Heart right ventricle (tissue), 16 donors: ENCODE results near the gene LRSAM1. TPM values are rescaled to one million over a fixed set of nuclear protein-coding genes. Genes with fewer than 3 reads are reported as not detected.

Source experiments
- ATAC-seq, 8 donors: fragments of 200-7000 bp; cut with Tn5 transposase; one replicate each; pipeline ENCODE4 v1.9.1; 2020; ENCODE audit warnings: mild to moderate bottlenecking in 8 of 8, moderate library complexity in 8 of 8, moderate number of reproducible peaks in 1 of 8
- DNase-seq, 2 donors: peaks; one replicate each; pipeline ENCODE4 v3.0.0-alpha.2; 2020
- H3K27ac ChIP-seq, 10 donors: fragments of 200-600 bp; sonication (generic) in 2 of 10; one replicate each; pipeline versions ENCODE4 v1.5.0 to v1.8.0; 2020 to 2022; ENCODE audit warnings: mild to moderate bottlenecking in 3 of 10
- H3K27me3 ChIP-seq, 7 donors: fragments of 200-600 bp; one replicate each; pipeline ENCODE4 v1.8.0; 2021 to 2022; ENCODE audit warnings: mild to moderate bottlenecking in 2 of 7
- H3K36me3 ChIP-seq, 9 donors: fragments of 200-600 bp; sonication (generic) in 1 of 9; one replicate each; pipeline versions ENCODE4 v1.5.0 to v1.8.0; 2020 to 2022; ENCODE audit warnings: mild to moderate bottlenecking in 2 of 9
- H3K4me1 ChIP-seq, 9 donors: fragments of 200-600 bp; sonication (generic) in 1 of 9; one replicate each; pipeline versions ENCODE4 v1.5.0 to v1.8.0; 2020 to 2022; ENCODE audit warnings: mild to moderate bottlenecking in 4 of 9
- H3K4me3 ChIP-seq, 10 donors: fragments of 200-600 bp; sonication (generic) in 2 of 10; one replicate each; pipeline versions ENCODE4 v1.5.0 to v1.8.0; 2020 to 2022; ENCODE audit warnings: mild to moderate bottlenecking in 7 of 10, moderate library complexity in 2 of 10
- H3K9me3 ChIP-seq, 11 donors: fragments of 200-600 bp in 10 of 11; sonication (generic) in 2 of 11; one replicate each; pipeline versions ENCODE4 v1.5.0 to v1.8.0; 2013 to 2022; ENCODE audit warnings: mild to moderate bottlenecking in 2 of 11, control low read depth in 1 of 11, moderate library complexity in 1 of 11
- WGBS, 2 donors: extraction: QIAGEN DNeasy Blood & Tissue Kit; methylation state at CpG; one replicate each; pipeline ENCODE4 v1.1.7; 2013; ENCODE audit warnings: inconsistent platforms in 1 of 2; 5-methylcytosine and 5-hydroxymethylcytosine counted together
- intact Hi-C, 10 donors: fragments of 100-400 bp; cut with DNase I; formaldehyde crosslinking; loops; one replicate each; pipeline versions ENCODE4 v1.11.1 to v1.14.2; 2022
- polyA plus RNA-seq, 2 donors: library from polyadenylated mRNA; stranded (reverse); fragments of 200-250 nt; gene quantifications; one replicate each; pipeline ENCODE4 v1.2.3, GENCODE V29; 2013
- total RNA-seq, 10 donors: library from RNA; stranded (reverse); fragmentation: NEBNext Ultra II Directional in 3 of 10; extraction: Animal tissue kit (Norgen Biotek cat#: 25700) in 3 of 10; gene quantifications; one replicate each; pipeline versions ENCODE4 v1.2.1 to v1.2.4, GENCODE V29; 2021 to 2023
- TF ChIP-seq, protein P1 (sequence below), 9 donors: fragments of 200-600 bp; sonication (generic) in 2 of 9; IDR thresholded peaks; one replicate each; pipeline versions ENCODE4 v1.5.0 to v1.8.0; 2021 to 2022; ENCODE audit warnings: antibody characterized with exemption in 9 of 9, mild to moderate bottlenecking in 5 of 9, moderate library complexity in 1 of 9
- donor health status: Arrhythmogenic right ventricular cardiomyopathy.
- donor health status: ischemic (EF 13 %, LVEDD 7.1; RV severe dilation, severe dysfunction).
- donor health status: healthy with polysubstance abuse.
- donor health status: DM: no; HTN: yes; CAD: no.
- donor health status: DM: no; HTN: no; CAD: no.
- donor health status: ischemic (EF 25% LVEDD 6.9; RV normal size, moderate dysfunction).
- donor health status: ischemic (EF 25% LVEDD 5.7; RV mildly dilated, moderate dysfunction).
- donor health status: healthy.
- donor health status: DM: yes; HTN: yes; CAD: no.
- donor health status: Ischemic cardiomyopathy.
- donor health status: ischemic (EF 35%, LVEDD 5.7; RV mildly dilated, moderate dysfunction).
- donor health status: nonischemic (EF 11% LVEDD 7.7; RV severe dilation, severe dysfunction).
- donor health status: DM: yes; HTN: yes; CAD: no.
- donor health status: PGD.
- donor health status: ischemic (EF 29% LVEDD 5.4; RV normal size, mild dysfunction).
- donor health status: nonischemic (EF 23%, LVEDD 6.1; RV moderate dilation, normal function).

Gene LRSAM1
- total and polyA plus RNA-seq, 12 donors, result 21.2 to 59.9 (median 29.5) TPM

- no peaks in the 10 kb centered on the region for H3K27me3 ChIP-seq
- H3K36me3 ChIP-seq, result peaks cover 0 to 84% (median 28%) of the 10 kb centered on the region in 9 donors
- TF ChIP-seq, protein P1, sequence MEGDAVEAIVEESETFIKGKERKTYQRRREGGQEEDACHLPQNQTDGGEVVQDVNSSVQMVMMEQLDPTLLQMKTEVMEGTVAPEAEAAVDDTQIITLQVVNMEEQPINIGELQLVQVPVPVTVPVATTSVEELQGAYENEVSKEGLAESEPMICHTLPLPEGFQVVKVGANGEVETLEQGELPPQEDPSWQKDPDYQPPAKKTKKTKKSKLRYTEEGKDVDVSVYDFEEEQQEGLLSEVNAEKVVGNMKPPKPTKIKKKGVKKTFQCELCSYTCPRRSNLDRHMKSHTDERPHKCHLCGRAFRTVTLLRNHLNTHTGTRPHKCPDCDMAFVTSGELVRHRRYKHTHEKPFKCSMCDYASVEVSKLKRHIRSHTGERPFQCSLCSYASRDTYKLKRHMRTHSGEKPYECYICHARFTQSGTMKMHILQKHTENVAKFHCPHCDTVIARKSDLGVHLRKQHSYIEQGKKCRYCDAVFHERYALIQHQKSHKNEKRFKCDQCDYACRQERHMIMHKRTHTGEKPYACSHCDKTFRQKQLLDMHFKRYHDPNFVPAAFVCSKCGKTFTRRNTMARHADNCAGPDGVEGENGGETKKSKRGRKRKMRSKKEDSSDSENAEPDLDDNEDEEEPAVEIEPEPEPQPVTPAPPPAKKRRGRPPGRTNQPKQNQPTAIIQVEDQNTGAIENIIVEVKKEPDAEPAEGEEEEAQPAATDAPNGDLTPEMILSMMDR (IDR thresholded peaks at IDR 0.05), result no peak
- intact Hi-C loops, result loop anchor here in 3 of 10 donors (5.0 kb wide), 2 partner anchors 40 to 60 kb away; a partner anchor contains a TSS
- no peak for ATAC-seq
- WGBS, 2 donors, result 82 to 85% methylated on average over 29 to 30 of the region's 30 CpGs
- H3K4me1 ChIP-seq, result peaks cover 27 to 92% (median 55%) of the 10 kb centered on the region in 9 donors
- no peak for DNase-seq
- H3K27ac ChIP-seq, result peak overlapping the region; percentile 19 to 94 (median 86)
- peaks cover 0 to 20% (median 8%) of the 10 kb centered on the region in 11 donors for H3K9me3 ChIP-seq
- no peak overlapping the region for H3K4me3 ChIP-seq
These were observed 75.6 kb downstream of the LRSAM1 start for GRCh38 chr9:127526655-127527559.

- H3K27ac ChIP-seq, result peak overlapping the region in 9 of 10 donors; percentile 41 to 94 (median 88)
- 81 to 83% methylated on average over 17 of the region's 17 CpGs for WGBS, 2 donors
- H3K36me3 ChIP-seq, result peaks cover 0 to 78% (median 28%) of the 10 kb centered on the region in 9 donors
- intact Hi-C loops, result loop anchor here in 5 of 10 donors (2.0 to 5.0 kb wide), 5 partner anchors 39 to 60 kb away; a partner anchor contains a TSS
- H3K4me3 ChIP-seq, result no peak overlapping the region
- TF ChIP-seq, protein P1 (IDR thresholded peaks at IDR 0.05), result no peak
- ATAC-seq, result peak in 1 of 8 donors; percentile 2
- DNase-seq, result no peak
- H3K9me3 ChIP-seq, result peaks cover 0 to 20% (median 8%) of the 10 kb centered on the region in 11 donors
- H3K4me1 ChIP-seq, result peaks cover 19 to 88% (median 47%) of the 10 kb centered on the region in 9 donors
- H3K27me3 ChIP-seq, result no peaks in the 10 kb centered on the region
These were observed 76.4 kb downstream of the LRSAM1 start for GRCh38 chr9:127527560-127528268.

GRCh38 chr9:127528422-127529251 is 77.3 kb downstream of the LRSAM1 start:
- peak overlapping the region in 1 of 10 donors; percentile 1 for H3K4me3 ChIP-seq
- 31% methylated on average over 15 of the region's 15 CpGs for WGBS, 2 donors
- TF ChIP-seq, protein P1 (IDR thresholded peaks at IDR 0.05), result no peak
- H3K36me3 ChIP-seq, result peaks cover 0 to 71% (median 22%) of the 10 kb centered on the region in 9 donors
- DNase-seq (peak in 1 of 2 donors; percentile 41), ATAC-seq (peak; percentile 34 to 67 (median 50))
- peak overlapping the region; percentile 58 to 94 (median 86) for H3K27ac ChIP-seq
- H3K27me3 ChIP-seq, result no peaks in the 10 kb centered on the region
- H3K9me3 ChIP-seq, result peaks cover 0 to 11% (median 6%) of the 10 kb centered on the region in 11 donors
- H3K4me1 ChIP-seq, result peaks cover 18 to 81% (median 45%) of the 10 kb centered on the region in 9 donors
- intact Hi-C loops, result loop anchor here in 5 of 10 donors (2.0 to 5.0 kb wide), 5 partner anchors 38 to 59 kb away; a partner anchor contains a TSS
